ENCODE measurements around the gene LGALSL. TPM values are rescaled to one million over a fixed set of nuclear protein-coding genes. Genes with fewer than 3 reads are reported as not detected.

The LGALSL gene
- total RNA-seq, 1 donor from 2014 or later = 46.4 TPM

- no peak for DNase-seq
These were observed 17.6 kb downstream of the LGALSL start for GRCh38 chr2:64471600-64471999.

GRCh38 chr2:64472881-64473280 lies 18.9 kb downstream of the LGALSL start:
- DNase-seq = no peak

GRCh38 chr2:64474121-64474571 lies 20.2 kb downstream of the LGALSL start:
- DNase-seq = no peak

DNA sequence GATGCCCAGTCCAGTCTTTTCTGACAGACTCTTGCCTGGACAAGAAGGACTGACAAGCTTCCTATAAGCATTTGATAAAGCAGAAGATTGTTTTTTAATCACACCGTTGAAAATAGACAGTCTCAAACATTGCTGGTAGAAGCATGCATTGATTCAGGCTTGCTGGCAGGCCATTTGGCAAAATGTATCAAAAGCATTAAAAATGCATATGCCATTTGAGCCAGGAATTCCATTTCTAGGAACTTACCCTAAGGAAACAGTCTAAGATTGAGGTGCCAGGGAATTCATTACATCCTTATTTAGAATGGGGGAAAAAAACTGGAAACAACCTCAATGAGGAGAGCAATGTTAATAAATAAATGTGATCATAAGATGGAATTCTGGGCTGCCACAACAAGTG lies 20.7 kb downstream of the LGALSL start:
- DNase-seq = no peak

GRCh38 chr2:64477037-64477436 lies 23.1 kb downstream of the LGALSL start:
- no peak for DNase-seq

- no peak for DNase-seq
These were observed 24.0 kb downstream of the LGALSL start for GRCh38 chr2:64477979-64478378.

DNA sequence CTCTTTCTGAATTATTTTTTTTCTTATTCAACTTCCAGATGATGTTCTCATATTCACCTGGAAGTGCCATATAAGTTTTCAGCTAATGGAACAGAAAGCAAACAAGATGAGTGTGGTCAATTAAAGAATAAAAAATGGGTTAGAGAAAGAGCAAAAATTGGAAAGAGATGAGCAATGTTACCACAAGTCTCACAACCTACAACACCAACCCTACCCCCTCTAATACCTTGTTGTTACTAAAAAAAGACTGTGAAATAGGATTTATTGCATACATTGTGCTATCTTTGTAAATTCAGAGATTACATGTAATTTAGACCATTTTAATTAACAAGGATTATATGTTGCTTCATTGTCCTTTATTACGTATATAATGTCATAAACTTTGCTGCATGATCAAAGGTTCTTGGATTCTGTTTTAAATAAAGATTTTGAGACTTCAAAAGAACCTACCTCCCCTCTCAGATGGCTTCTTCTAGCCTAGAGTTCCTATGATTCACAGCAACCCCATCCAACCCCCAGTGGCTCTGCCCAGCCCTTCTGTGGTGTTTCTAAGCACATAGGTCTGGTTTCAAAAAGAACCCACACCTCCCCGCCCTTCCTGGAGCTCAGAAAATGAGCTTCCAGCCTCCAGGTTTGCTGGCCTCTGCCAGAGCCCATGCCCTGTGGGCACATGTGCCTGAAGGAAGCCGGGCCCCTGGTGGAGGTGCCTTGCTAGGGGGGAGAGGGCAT lies 24.7 kb downstream of the LGALSL start:
- no peak for DNase-seq

GRCh38 chr2:64479259-64480117 lies 25.5 kb downstream of the LGALSL start:
- no peak for DNase-seq

GRCh38 chr2:64481665-64482064 lies 27.7 kb downstream of the LGALSL start:
- DNase-seq = no peak

- no peak for DNase-seq
These were observed 28.3 kb downstream of the LGALSL start for GRCh38 chr2:64482243-64482642.

DNA sequence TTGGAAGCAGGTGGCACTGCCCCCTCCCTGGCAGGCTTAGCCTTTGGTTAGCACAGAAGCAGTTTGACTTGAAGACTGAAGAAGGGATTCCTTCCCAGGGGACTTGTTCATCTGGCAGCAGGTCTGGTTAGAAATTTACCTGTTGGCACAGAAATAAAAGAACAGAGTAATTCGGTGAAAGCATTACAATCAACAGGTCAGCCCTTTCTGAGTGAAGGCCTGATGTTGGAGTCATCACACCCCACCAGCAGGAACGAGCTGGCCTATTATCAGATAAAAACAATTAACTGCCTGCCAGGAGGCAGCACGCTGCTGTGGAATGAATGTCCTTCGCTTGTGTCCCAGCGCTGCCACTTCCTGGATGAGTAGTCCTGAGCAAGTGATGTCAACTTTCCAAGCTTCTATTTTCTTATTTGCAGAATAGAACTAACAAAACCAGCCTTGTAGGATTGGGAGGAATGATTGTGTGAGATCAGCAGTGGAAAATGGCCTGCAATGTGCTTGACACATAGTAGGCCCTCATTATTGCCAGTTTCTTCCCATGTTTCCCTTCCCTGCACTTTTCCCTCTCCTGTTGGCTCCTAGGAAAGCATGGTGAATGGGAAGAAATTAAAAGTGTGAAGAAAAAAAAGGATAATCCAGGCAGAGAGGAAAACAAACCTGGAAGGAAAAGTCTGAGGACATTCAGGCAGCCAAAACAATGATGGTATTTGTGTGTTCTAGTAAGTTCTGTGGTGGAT lies 29.0 kb downstream of the LGALSL start:
- DNase-seq = no peak

DNA sequence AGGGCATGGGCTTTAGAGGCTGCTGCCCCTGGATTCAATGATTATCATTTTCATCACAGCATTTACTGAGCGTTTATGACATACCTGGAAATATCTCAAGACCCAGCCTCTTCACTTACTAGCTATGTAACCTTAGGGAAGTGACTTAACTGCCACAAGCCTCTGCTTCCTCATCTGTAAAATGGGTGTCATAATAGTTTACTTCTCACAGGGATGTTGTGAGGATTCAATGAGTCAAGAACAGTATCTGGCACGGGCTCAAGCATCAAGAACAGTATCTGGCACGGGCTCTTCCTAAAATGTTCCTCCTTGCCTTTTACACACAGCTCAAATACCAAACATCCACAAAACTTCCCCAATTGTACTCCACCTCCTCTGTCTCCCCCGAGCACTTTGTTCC lies 31.4 kb downstream of the LGALSL start:
- no peak for DNase-seq

DNA sequence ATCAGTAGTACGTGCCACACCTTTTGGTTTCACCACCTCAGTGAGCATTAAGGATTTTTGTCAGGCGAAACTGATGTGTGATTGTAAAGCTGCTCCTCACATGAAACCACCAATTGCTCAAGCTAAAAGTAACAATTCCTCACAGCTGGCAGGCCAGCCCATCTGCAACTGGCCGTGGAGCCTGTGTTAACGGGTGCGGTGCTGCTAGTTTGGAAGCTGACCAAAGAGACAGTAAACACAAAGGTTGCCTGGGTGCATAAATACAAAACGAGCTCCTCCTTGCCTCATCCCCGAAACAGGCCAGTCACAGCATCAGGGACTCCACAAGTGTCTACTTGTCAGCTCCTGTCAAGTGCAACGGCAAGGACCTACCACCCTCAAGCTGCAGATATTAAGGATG lies 32.0 kb downstream of the LGALSL start:
- DNase-seq = peak; percentile 22

DNA sequence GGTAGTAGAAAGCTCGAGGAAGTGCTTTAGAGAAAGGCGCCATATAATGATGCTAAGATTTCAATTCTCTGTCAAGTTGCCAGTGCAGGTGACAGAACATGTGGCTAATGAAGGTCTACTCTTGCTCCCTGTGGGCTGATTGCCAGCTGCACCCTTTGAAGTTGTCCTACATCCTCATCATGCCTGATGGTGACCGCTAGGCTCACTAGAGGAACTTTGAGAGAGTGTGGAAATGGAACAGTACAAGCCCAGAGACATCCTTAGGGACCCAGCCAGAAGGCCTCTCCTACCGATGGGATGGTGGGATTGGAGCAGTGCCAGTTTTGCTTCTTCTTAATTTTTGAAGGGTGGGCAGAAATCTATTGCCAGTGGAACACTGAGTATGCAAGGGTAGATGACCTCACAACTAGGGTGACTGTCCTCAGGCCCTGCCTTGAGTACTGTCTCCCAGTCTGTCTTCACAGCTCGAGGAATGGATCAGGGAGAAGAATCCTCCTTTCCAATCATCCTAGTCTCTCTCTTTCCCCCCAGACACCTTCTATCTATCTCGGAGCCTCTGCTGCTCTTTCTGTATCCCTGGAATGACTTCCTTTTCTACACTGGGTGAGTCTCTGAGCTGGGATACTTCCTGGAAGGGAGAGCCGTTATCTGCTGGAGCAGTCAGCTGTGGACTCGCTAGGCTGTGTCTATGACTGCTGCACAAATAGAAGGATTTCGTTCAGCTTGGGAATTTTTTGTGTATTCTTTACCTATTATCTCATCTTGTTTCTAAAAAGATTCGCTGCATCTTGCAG lies 33.5 kb downstream of the LGALSL start:
- no peak for DNase-seq

- peak; percentile 34 for DNase-seq
These were observed 34.4 kb downstream of the LGALSL start for GRCh38 chr2:64488050-64488974.

DNA sequence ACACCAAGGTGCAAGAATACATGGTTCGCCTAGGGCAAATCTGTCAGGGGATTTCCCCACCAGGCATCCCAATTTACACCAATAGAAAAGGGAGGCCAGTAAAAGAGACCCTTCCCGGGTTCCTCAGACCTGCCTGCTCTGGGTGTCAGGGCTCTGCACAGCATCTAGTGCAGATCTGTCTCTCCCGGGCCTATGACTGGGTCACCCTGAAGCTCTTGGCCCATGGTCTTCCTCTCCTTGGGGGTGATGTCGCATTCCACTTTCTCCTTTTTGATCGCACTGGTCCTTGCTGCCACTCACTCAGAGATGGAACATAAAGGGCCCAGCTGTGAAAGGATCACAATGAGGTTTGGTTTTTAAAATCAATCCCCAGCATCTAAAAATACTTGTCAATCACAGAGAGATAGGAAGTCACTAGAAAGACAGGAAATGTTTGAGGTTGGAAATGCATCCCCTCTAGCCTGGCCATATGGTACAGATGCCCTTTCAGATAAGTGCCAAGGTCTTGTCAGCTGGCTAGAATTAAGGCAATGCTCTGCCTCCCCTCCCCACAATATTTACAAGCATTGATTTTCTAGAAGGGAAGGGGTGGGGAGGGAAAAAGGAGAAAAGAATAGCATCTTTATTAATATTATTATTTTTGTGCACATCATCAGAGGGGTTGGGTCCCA lies 35.3 kb downstream of the LGALSL start:
- DNase-seq = no peak

- DNase-seq = no peak
These were observed 37.5 kb downstream of the LGALSL start for GRCh38 chr2:64491426-64491825.

DNA sequence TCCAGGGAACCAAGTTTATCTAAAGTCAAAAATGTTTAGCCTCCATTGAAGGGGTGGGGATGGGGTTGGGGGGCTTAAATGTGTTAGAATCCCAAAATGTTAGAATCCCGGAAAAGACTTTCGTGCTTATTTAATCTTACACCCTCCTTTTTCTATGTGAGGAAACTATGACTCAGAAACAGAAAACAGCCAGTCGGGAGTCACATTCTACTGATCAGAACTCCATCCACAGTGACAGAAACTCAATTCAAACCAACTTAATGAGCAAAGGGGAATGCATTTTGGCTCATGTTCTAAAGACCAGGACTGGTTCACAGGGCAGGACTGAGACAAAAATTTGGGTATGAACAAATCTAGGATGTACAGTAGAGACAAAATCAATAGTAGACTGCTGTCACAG lies 38.3 kb downstream of the LGALSL start:
- no peak for DNase-seq

DNA sequence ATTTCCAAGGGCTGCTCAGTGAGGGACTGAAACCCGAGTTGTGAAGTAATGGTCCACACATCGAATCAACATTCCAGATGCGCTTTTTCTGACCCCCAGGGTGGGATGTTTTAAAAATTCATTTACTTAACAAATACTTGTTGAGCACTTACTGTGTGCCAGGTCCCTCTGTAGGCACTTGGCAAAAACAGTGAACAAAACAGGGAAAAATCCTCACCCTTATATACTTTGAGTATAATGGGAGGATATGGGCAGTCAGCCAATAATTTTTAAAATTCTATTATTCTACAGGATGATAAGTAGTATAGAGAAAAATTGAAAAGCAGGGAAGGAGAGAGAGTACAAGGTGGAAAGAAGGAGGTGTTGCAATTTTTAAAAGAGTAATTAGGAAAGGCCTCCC lies 38.9 kb downstream of the LGALSL start:
- DNase-seq = no peak

DNA sequence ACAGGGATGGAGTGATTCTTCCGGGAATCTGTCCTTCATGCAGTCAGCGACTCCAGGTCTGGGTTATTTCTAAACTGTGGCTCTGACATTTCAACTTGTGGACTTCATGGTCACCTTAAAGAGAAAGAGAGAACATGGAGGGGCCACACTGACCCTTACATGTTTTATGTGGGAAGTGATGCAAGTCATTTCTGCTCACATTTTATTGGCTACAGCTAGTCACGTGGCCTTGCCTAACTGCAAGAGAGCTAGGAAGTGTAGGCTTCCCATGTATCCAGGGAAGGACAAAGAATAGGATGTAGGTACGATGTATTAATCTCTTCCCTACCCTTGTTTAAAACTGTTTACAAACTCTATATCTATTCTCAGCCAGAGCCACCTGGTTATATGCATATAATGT lies 39.8 kb downstream of the LGALSL start:
- no peak for DNase-seq
